AG04450 (cell line): ENCODE results near the gene ACSL5. TPM values are rescaled to one million over a fixed set of nuclear protein-coding genes. Genes with fewer than 3 reads are reported as not detected.

Experiments used
- CTCF ChIA-PET: fragments of 300-600, 350-600 bp; formaldehyde crosslinking; extraction: SDS; loops from one replicate; lab custom pipeline; 2022; ENCODE audit warnings: antibody characterized with exemption, inconsistent platforms; lab: Charles Lee
- POLR2A ChIA-PET: fragments of 350-600 bp; formaldehyde crosslinking; extraction: SDS; loops from one replicate; lab custom pipeline; 2021; ENCODE audit warnings: antibody characterized with exemption, inconsistent platforms; lab: Yijun Ruan, JAX
- DNase-seq: peaks from one replicate; pipeline ENCODE4 v3.0.0-alpha.2; 2011; ENCODE audit warnings: low read depth, low spot score
- H3K27ac ChIP-seq: one replicate; pipeline ENCODE4 v1.5.1; 2012; ENCODE audit warnings: low read depth, low read length, control low read depth
- H3K27me3 ChIP-seq: one replicate; pipeline ENCODE4 v1.6.0; 2012; ENCODE audit warnings: low read length; ENCODE audit not compliant: control insufficient read depth, insufficient read depth
- H3K4me3 ChIP-seq: 2 replicates; pipeline ENCODE4 v1.5.1; 2011; ENCODE audit warnings: mild to moderate bottlenecking, low read depth, low read length, control low read depth
- H3K9me3 ChIP-seq: 2 replicates; pipeline ENCODE4 v1.5.1; 2012; ENCODE audit warnings: low read length; ENCODE audit not compliant: control insufficient read depth, insufficient read depth
- CTCF ChIP-seq: IDR thresholded peaks from 2 replicates; pipeline ENCODE4 v1.5.1; 2011; ENCODE audit warnings: low read depth, low read length, control low read depth, inconsistent platforms
- polyA plus RNA-seq: library from polyadenylated mRNA; depleted of rRNA; stranded (reverse); fragments of >200 nt; gene quantifications from 2 replicates; pipeline ENCODE4 v1.2.3, GENCODE V29; 2011

Gene ACSL5
- polyA plus RNA-seq, 1 experiment: 2.0 TPM

DNA sequence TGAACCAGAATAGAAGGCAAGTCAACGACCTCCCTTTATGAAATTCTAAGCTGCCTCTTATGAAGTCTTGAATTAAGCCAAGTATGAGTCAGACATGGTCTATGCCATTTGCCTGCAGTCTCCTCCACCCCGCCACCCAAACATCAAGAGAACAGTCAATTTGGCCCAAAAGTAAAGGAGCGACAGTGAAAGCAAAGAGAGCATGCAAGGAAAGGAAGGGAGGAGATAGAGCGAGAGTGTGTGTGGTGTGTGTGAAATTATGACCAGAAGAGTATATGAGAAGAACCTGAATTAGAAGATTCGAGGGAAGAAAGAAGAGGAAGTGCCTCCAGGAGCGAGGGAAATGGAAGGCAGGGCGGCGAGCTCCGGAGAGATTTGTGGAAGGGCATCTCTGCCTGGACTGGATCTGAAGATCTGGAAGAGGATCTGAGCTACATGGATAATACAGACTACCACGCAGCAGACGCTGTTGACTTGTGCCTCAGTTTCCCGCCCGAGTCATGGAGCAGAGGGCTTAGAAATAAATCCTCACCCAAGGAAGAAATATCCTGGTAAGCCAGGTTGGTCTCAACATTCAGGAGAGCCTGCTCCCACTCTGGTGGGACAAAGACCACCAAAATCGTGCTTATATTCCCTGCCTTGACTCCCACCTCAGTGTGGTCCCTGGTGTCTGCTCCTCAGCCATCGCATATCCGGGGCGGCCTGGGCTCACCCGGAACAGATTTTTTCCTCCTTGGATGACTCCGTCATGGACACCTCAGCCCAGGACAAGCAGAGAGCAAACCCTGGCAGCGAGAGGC is 72.3 kb downstream of the ACSL5 start:
- ChIA-PET POLR2A (interaction anchor here (0.8 kb wide), 1 partner anchor 28 kb away, joined by 3 read pairs; no protein-coding TSS in a partner anchor), CTCF (interaction anchor here (1.2 to 4.0 kb wide), 4 partner anchors 10 to 939 kb away, joined by 4 to 18 read pairs (median 14); no protein-coding TSS in a partner anchor)
- no peak for TF ChIP-seq CTCF
- H3K4me3 ChIP-seq: peak overlapping the region; percentile 99
- H3K27ac ChIP-seq: peak overlapping the region; percentile 92
- H3K9me3 ChIP-seq: peaks cover 4% of the 10 kb centered on the region; the same call in 1 of the 2 replicates
- no peak for DNase-seq
- H3K27me3 ChIP-seq: no peaks in the 10 kb centered on the region

DNA sequence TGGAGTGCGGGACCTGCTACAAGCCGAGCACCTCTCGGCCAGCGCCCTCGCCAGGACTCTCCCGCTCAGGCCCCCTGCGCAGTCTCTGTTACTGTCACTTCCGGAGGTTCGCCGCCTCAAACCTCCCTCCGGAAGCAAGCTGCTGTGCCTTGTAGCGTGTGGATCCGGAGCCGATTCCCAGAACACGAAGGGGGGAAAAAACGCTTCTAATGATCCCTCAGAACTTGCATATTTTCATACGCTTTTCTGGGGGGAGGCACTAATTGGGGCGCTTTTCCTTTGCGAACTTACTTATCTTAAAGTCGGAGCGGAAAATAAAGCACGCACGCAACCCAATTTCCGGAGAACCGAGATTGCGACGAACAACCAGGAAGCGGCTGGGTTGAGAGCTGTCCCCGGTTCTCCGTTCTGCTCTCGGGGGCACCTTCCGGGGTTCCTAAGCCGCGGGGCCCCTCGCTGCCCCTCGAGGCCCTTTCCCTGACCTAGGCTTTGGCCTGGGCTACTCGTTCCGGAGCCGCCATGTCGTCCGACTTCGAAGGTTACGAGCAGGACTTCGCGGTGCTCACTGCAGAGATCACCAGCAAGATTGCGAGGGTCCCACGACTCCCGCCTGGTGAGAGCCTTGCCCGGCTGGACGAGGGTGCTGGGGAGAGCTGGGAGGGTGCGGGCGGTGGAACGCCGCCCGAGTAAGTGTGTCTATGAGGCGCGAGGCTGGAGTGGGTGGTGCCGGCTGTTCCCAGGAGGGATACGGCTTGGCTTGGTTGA is 73.1 kb downstream of the ACSL5 start, which contains the start of the genes VTI1A and ZDHHC6:
TSS of gene VTI1A (plus strand) at position 361 of the 765 bp plus-strand sequence. CDS start at position 520, 159 bp downstream.
TSS of gene ZDHHC6 (minus strand) at position 60 of the 765 bp plus-strand sequence. CDS start 1,478 bp downstream, outside the sequence.
- peak; percentile 61 for DNase-seq
- ChIA-PET CTCF (interaction anchor here (1.2 to 4.0 kb wide), 4 partner anchors 9 to 938 kb away, joined by 4 to 18 read pairs (median 14); no protein-coding TSS in a partner anchor), POLR2A (interaction anchor here (0.8 to 1.1 kb wide), 3 partner anchors 9 to 263 kb away, joined by 3 to 4 read pairs (median 3); partner anchors contain the start of gene GPAM)
- Histone ChIP-seq H3K4me3 (peak within 1 kb of the TSS; percentile 99), H3K9me3 (peaks cover 4% of the 10 kb centered on the region; the same call in 1 of the 2 replicates), H3K27me3 (no peaks in the 10 kb centered on the region), H3K27ac (peak within 1 kb of the TSS; percentile 92)
- peak; percentile 43 for TF ChIP-seq CTCF

GRCh38 chr10:112447620-112447928 is 73.7 kb downstream of the ACSL5 start:
- Histone ChIP-seq H3K4me3 (peak overlapping the region; percentile 99), H3K27ac (no peak overlapping the region), H3K27me3 (no peaks in the 10 kb centered on the region), H3K9me3 (peaks cover 4% of the 10 kb centered on the region; the same call in 1 of the 2 replicates)
- no peak for TF ChIP-seq CTCF
- no peak for DNase-seq
- CTCF ChIA-PET: interaction anchor here (1.2 to 4.0 kb wide), 4 partner anchors 8 to 938 kb away, joined by 4 to 18 read pairs (median 14); no protein-coding TSS in a partner anchor
- POLR2A ChIA-PET: interaction anchor here (0.8 to 1.1 kb wide), 3 partner anchors 8 to 264 kb away, joined by 3 to 4 read pairs (median 3); partner anchors contain the start of gene GPAM

DNA sequence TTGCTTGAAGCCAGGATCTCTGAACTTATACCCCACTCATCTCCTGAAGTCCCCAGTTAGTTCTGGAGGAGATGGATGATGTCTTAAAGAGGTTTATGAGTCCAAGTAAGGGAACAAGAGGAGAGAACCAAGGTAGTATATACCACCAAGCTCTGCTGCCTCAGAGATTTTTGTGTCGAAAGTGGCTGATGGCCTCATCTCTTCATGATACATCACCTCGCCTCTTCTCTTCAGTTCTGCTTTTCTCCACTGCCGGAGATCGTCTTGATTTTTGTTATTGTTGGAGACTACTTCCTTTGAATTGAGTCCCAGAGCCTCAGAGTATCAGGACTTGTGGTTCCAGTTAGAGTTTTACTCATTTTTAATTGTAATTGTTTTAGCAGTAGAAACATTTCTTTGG is 75.0 kb downstream of the ACSL5 start:
- TF ChIP-seq CTCF: no peak
- Histone ChIP-seq H3K27me3 (no peaks in the 10 kb centered on the region), H3K27ac (no peak overlapping the region), H3K4me3 (no peak overlapping the region), H3K9me3 (peaks cover 4% of the 10 kb centered on the region; the same call in 1 of the 2 replicates)
- DNase-seq: no peak
- POLR2A ChIA-PET: no interaction called here
- CTCF ChIA-PET: interaction anchor here (1.7 to 2.4 kb wide), 2 partner anchors 22 to 936 kb away, joined by 3 to 10 read pairs; no protein-coding TSS in a partner anchor
